Measurements from ENCODE around the gene PFKFB3. TPM values are rescaled to one million over a fixed set of nuclear protein-coding genes. Genes with fewer than 3 reads are reported as not detected.

Gene PFKFB3
- total RNA-seq, 1 donor from 2014 or later: 137 TPM

DNA sequence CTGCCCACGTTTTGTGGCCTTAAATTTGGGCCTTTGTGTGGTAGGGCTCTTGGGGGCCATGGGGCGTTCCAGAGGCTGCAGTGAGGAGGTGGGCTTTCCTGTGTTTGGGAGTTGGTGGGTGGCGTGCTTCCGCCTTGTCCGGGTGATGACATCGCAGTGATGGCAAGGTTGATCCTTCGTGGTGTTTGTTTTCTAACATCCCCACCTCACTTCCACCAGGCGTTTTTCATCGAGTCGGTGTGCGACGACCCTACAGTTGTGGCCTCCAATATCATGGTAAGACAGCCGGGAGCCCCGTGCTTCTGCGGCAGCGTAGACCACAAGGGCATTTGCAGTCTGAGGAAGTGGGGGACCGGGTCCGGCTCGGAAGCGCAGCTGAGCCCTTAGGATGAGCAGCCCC is 14.2 kb downstream of the PFKFB3 start:
- peaks cover 2% of the 10 kb centered on the region for H3K4me1 Mint-ChIP-seq (ENCODE audit: low read depth, unreplicated experiment)
- peaks cover 25% of the 10 kb centered on the region for H3K36me3 Mint-ChIP-seq (ENCODE audit: unreplicated experiment)
- H3K27me3 Mint-ChIP-seq (ENCODE audit: unreplicated experiment): peaks cover 5% of the 10 kb centered on the region
- no peak overlapping the region for H3K4me3 Mint-ChIP-seq (ENCODE audit: unreplicated experiment)
- no peak for DNase-seq
- TF ChIP-seq, protein P1, sequence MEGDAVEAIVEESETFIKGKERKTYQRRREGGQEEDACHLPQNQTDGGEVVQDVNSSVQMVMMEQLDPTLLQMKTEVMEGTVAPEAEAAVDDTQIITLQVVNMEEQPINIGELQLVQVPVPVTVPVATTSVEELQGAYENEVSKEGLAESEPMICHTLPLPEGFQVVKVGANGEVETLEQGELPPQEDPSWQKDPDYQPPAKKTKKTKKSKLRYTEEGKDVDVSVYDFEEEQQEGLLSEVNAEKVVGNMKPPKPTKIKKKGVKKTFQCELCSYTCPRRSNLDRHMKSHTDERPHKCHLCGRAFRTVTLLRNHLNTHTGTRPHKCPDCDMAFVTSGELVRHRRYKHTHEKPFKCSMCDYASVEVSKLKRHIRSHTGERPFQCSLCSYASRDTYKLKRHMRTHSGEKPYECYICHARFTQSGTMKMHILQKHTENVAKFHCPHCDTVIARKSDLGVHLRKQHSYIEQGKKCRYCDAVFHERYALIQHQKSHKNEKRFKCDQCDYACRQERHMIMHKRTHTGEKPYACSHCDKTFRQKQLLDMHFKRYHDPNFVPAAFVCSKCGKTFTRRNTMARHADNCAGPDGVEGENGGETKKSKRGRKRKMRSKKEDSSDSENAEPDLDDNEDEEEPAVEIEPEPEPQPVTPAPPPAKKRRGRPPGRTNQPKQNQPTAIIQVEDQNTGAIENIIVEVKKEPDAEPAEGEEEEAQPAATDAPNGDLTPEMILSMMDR (IDR thresholded peaks at IDR 0.05; ENCODE audit: partially characterized antibody, unreplicated experiment): no peak
- H3K27ac Mint-ChIP-seq (ENCODE audit: unreplicated experiment): peak overlapping the region; percentile 7
- H3K9me3 Mint-ChIP-seq (ENCODE audit: unreplicated experiment): peaks cover 13% of the 10 kb centered on the region

DNA sequence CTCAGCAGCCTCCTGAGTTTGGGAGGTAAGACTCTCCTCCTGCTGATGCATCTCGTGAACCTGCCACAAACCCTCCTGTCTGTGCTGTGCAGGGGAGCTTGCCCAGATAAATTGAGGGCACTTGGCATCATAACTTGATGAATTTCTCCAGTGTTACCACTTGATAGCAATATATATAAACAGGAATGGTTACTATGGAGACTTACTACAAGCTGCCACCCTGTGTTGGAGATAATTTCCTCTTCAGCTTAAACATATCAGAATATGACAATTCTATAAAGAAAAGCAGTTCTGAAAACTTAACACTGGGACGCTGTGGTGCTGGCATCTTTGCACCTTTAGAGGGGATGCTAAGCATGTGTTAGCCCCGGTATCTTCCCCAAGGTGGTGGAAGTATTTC is 14.9 kb downstream of the PFKFB3 start:
- Mint-ChIP-seq H3K36me3 (ENCODE audit: unreplicated experiment) (peaks cover 25% of the 10 kb centered on the region), H3K9me3 (ENCODE audit: unreplicated experiment) (peaks cover 13% of the 10 kb centered on the region), H3K4me3 (ENCODE audit: unreplicated experiment) (no peak overlapping the region), H3K27me3 (ENCODE audit: unreplicated experiment) (peaks cover 5% of the 10 kb centered on the region), H3K4me1 (ENCODE audit: low read depth, unreplicated experiment) (no peaks in the 10 kb centered on the region), H3K27ac (ENCODE audit: unreplicated experiment) (no peak overlapping the region)
- TF ChIP-seq, protein P1 (IDR thresholded peaks at IDR 0.05; ENCODE audit: partially characterized antibody, unreplicated experiment): no peak
- no peak for DNase-seq

- no peak overlapping the region for H3K4me3 Mint-ChIP-seq (ENCODE audit: unreplicated experiment)
- H3K4me1 Mint-ChIP-seq (ENCODE audit: low read depth, unreplicated experiment): no peaks in the 10 kb centered on the region
- TF ChIP-seq, protein P1 (IDR thresholded peaks at IDR 0.05; ENCODE audit: partially characterized antibody, unreplicated experiment): no peak
- H3K27me3 Mint-ChIP-seq (ENCODE audit: unreplicated experiment): peaks cover 5% of the 10 kb centered on the region
- peak overlapping the region; percentile 26 for H3K27ac Mint-ChIP-seq (ENCODE audit: unreplicated experiment)
- H3K9me3 Mint-ChIP-seq (ENCODE audit: unreplicated experiment): peaks cover 8% of the 10 kb centered on the region
- DNase-seq: no peak
- H3K36me3 Mint-ChIP-seq (ENCODE audit: unreplicated experiment): peaks cover 19% of the 10 kb centered on the region
These were observed 16.2 kb downstream of the PFKFB3 start for GRCh38 chr10:6218692-6219493.

- Mint-ChIP-seq H3K4me1 (ENCODE audit: low read depth, unreplicated experiment) (no peaks in the 10 kb centered on the region), H3K4me3 (ENCODE audit: unreplicated experiment) (no peak overlapping the region), H3K9me3 (ENCODE audit: unreplicated experiment) (peaks cover 7% of the 10 kb centered on the region), H3K27ac (ENCODE audit: unreplicated experiment) (peak overlapping the region; percentile 26), H3K36me3 (ENCODE audit: unreplicated experiment) (peaks cover 16% of the 10 kb centered on the region), H3K27me3 (ENCODE audit: unreplicated experiment) (peaks cover 4% of the 10 kb centered on the region)
- no peak for DNase-seq
- TF ChIP-seq, protein P1 (IDR thresholded peaks at IDR 0.05; ENCODE audit: partially characterized antibody, unreplicated experiment): no peak
These were observed 16.7 kb downstream of the PFKFB3 start for GRCh38 chr10:6219494-6219836.

DNA sequence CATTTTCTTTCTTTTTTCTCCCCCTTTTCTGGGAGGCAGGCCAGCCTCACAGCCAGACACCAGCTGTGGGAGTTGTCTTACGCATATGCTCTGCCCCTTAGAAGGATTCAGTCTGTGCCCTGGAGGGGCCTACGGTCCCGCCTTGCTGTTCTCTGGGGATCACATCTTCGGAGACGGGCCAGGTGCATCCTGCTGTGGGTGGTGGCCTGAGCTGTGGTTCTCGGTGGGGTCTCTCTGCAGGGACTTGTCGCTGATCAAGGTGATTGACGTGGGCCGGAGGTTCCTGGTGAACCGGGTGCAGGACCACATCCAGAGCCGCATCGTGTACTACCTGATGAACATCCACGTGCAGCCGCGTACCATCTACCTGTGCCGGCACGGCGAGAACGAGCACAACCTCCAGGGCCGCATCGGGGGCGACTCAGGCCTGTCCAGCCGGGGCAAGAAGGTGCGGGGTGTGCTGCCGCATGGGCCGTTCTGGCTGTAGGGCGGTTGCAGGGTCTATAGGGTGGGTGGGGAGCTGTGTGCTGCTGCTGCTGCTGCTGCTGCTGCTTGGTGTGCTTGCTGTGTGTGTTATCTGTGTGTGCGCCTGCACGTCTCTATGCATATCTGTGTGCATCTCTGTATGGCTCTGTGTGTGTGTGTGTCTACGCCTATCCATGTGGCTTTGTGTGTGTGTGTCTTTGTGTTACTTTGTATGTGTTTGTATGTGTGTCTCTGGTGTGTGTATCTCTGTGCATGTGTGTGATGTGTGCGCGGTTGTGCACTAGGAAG is 17.9 kb downstream of the PFKFB3 start:
- Mint-ChIP-seq H3K4me1 (ENCODE audit: low read depth, unreplicated experiment) (no peaks in the 10 kb centered on the region), H3K36me3 (ENCODE audit: unreplicated experiment) (peaks cover 16% of the 10 kb centered on the region), H3K27ac (ENCODE audit: unreplicated experiment) (peak overlapping the region; percentile 4), H3K27me3 (ENCODE audit: unreplicated experiment) (peaks cover 6% of the 10 kb centered on the region), H3K4me3 (ENCODE audit: unreplicated experiment) (no peak overlapping the region), H3K9me3 (ENCODE audit: unreplicated experiment) (peaks cover 7% of the 10 kb centered on the region)
- DNase-seq: no peak
- TF ChIP-seq, protein P1 (IDR thresholded peaks at IDR 0.05; ENCODE audit: partially characterized antibody, unreplicated experiment): no peak
